Caco-2 (cell line): ENCODE results near the gene TNP1. TPM values are rescaled to one million over a fixed set of nuclear protein-coding genes. Genes with fewer than 3 reads are reported as not detected.

ENCODE experiments used
- BruUV-seq: library from RNA; stranded (reverse); fragments of 400-500 nt; replicated peaks from 2 replicates; lab custom pipeline; 2021; lab: Mats Ljungman, UMichigan
- CTCF ChIA-PET: fragments of 300-600 bp; sonication (Branson Sonifier 250); formaldehyde crosslinking; loops from one replicate; lab custom pipeline; 2022; ENCODE audit warnings: antibody characterized with exemption; lab: Charles Lee
- POLR2A ChIA-PET: fragments of 300-600 bp; sonication (Branson Sonifier 250); formaldehyde crosslinking; loops from one replicate; lab custom pipeline; 2022; ENCODE audit warnings: antibody characterized with exemption; lab: Charles Lee
- DNase-seq, 2 experiments: peaks; one replicate each; pipeline versions ENCODE4 v3.0.0 to v3.0.0-alpha.2; 2020 to 2022
- H3K27me3 ChIP-seq: replicated peaks from 2 replicates; pipeline ENCODE4 v1.6.0; 2011; ENCODE audit warnings: low read length; ENCODE audit not compliant: control insufficient read depth, insufficient read depth
- H3K36me3 ChIP-seq: 2 replicates; pipeline ENCODE4 v1.5.1; 2011; ENCODE audit warnings: low read length; ENCODE audit not compliant: control insufficient read depth, insufficient read depth
- H3K4me1 ChIP-seq: fragments of 250-450 bp; sonication (Bioruptor Pico); 2 replicates; pipeline ENCODE4 v1.5.1; 2020; ENCODE audit warnings: mild to moderate bottlenecking
- H3K4me3 ChIP-seq: 2 replicates; pipeline ENCODE4 v1.5.1; 2011; ENCODE audit warnings: low read depth, mild to moderate bottlenecking, control low read depth, low read length
- H3K9me3 ChIP-seq: fragments of 250-450 bp; sonication (Bioruptor Pico); 2 replicates; pipeline ENCODE4 v1.5.1; 2020; ENCODE audit warnings: mild to moderate bottlenecking, moderate library complexity
- H3K27ac Mint-ChIP-seq: one replicate; pipeline ENCODE4 v1.8.0; 2022; ENCODE audit warnings: mixed read lengths; ENCODE audit not compliant: unreplicated experiment
- H3K27me3 Mint-ChIP-seq: one replicate; pipeline ENCODE4 v1.8.0; 2022; ENCODE audit warnings: mixed read lengths; ENCODE audit not compliant: insufficient read depth, unreplicated experiment
- H3K36me3 Mint-ChIP-seq: one replicate; pipeline ENCODE4 v1.8.0; 2022; ENCODE audit warnings: mild to moderate bottlenecking, mixed read lengths; ENCODE audit not compliant: insufficient read depth, unreplicated experiment
- H3K4me1 Mint-ChIP-seq: one replicate; pipeline ENCODE4 v1.8.0; 2022; ENCODE audit warnings: low read depth, mixed read lengths; ENCODE audit not compliant: unreplicated experiment
- H3K4me3 Mint-ChIP-seq: one replicate; pipeline ENCODE4 v1.8.0; 2022; ENCODE audit warnings: mild to moderate bottlenecking, moderate library complexity, mixed read lengths; ENCODE audit not compliant: unreplicated experiment
- H3K9me3 Mint-ChIP-seq: one replicate; pipeline ENCODE4 v1.8.0; 2022; ENCODE audit warnings: mixed read lengths; ENCODE audit not compliant: unreplicated experiment
- CTCF ChIP-seq, 2 experiments: fragments of 200-600 bp in 1 of 2; IDR thresholded peaks; 1 replicate in 1 of 2; 2 replicates in 1 of 2; pipeline versions ENCODE4 v1.5.1 to v1.8.0; 2011 to 2022; ENCODE audit warnings: antibody characterized with exemption in 1 of 2, control low read depth in 1 of 2, inconsistent platforms in 1 of 2, low read depth in 1 of 2, low read length in 1 of 2, mild to moderate bottlenecking in 1 of 2, moderate library complexity in 1 of 2; ENCODE audit not compliant: insufficient read depth in 1 of 2, severe bottlenecking in 1 of 2, unreplicated experiment in 1 of 2
- intact Hi-C: fragments of 100-400 bp; cut with micrococcal nuclease; formaldehyde crosslinking; loops from one replicate; pipeline ENCODE4 v1.10.0; 2022; ENCODE audit not compliant: unreplicated experiment
- total RNA-seq: library from RNA; stranded (reverse); gene quantifications from 2 replicates; pipeline ENCODE4 v1.2.3, GENCODE V29; 2022

TNP1 gene
- total RNA-seq, 1 experiment from 2014 or later: not detected

GRCh38 chr2:216887138-216887537 lies 27.3 kb upstream of the TNP1 start:
- no TSS peak for BruUV-seq
- ChIA-PET CTCF (no interaction called here), POLR2A (no interaction called here)

GRCh38 chr2:216885117-216885553 lies 25.3 kb upstream of the TNP1 start:
- no peaks in the 10 kb centered on the region for H3K36me3 ChIP-seq
- H3K9me3 ChIP-seq: 0 out of 2 replicates have a peak, but pooled peaks cover 5% of the 10 kb centered on the region
- H3K4me3 ChIP-seq: no peak overlapping the region
- no peak for TF ChIP-seq CTCF (IDR thresholded peaks at IDR 0.05; ENCODE audit: insufficient read depth in 1 of 2, low read depth in 1 of 2, low read length in 1 of 2, severe bottlenecking in 1 of 2, unreplicated experiment in 1 of 2)
- intact Hi-C loops: no loop called here
- H3K36me3 Mint-ChIP-seq: no peaks in the 10 kb centered on the region
- no peak overlapping the region for H3K27ac Mint-ChIP-seq
- BruUV-seq: no TSS peak
- H3K9me3 Mint-ChIP-seq: no peaks in the 10 kb centered on the region
- no peaks in the 10 kb centered on the region for H3K4me1 ChIP-seq
- no peak overlapping the region for H3K4me3 Mint-ChIP-seq
- H3K4me1 Mint-ChIP-seq: no peaks in the 10 kb centered on the region
- no peaks in the 10 kb centered on the region for H3K27me3 ChIP-seq
- POLR2A ChIA-PET: no interaction called here
- CTCF ChIA-PET: no interaction called here
- H3K27me3 Mint-ChIP-seq: no peaks in the 10 kb centered on the region
- DNase-seq: no peak

More at GRCh38 chr2:216887138-216887537, 27.3 kb upstream of the TNP1 start:
- Mint-ChIP-seq H3K9me3 (no peaks in the 10 kb centered on the region), H3K27ac (no peak overlapping the region), H3K36me3 (no peaks in the 10 kb centered on the region), H3K27me3 (no peaks in the 10 kb centered on the region), H3K4me3 (no peak overlapping the region), H3K4me1 (no peaks in the 10 kb centered on the region)
- 0 out of 2 replicates have a peak, but pooled peaks cover 5% of the 10 kb centered on the region for H3K9me3 ChIP-seq
- no peak for DNase-seq
- TF ChIP-seq CTCF (IDR thresholded peaks at IDR 0.05; ENCODE audit: insufficient read depth in 1 of 2, low read depth in 1 of 2, low read length in 1 of 2, severe bottlenecking in 1 of 2, unreplicated experiment in 1 of 2): no peak
- intact Hi-C loops: no loop called here
- H3K4me1 ChIP-seq: no peaks in the 10 kb centered on the region
- H3K27me3 ChIP-seq: no peaks in the 10 kb centered on the region
- H3K4me3 ChIP-seq: no peak overlapping the region
- no peaks in the 10 kb centered on the region for H3K36me3 ChIP-seq

GRCh38 chr2:216884347-216884746 lies 24.5 kb upstream of the TNP1 start:
- H3K36me3 ChIP-seq: no peaks in the 10 kb centered on the region
- Mint-ChIP-seq H3K4me3 (no peak overlapping the region), H3K27ac (peak overlapping the region; percentile 51), H3K36me3 (no peaks in the 10 kb centered on the region), H3K27me3 (no peaks in the 10 kb centered on the region), H3K9me3 (no peaks in the 10 kb centered on the region), H3K4me1 (no peaks in the 10 kb centered on the region)
- H3K4me1 ChIP-seq: no peaks in the 10 kb centered on the region
- H3K4me3 ChIP-seq: no peak overlapping the region
- H3K27me3 ChIP-seq: no peaks in the 10 kb centered on the region
- CTCF ChIA-PET: no interaction called here
- 0 out of 2 replicates have a peak, but pooled peaks cover 5% of the 10 kb centered on the region for H3K9me3 ChIP-seq
- DNase-seq: no peak
- no TSS peak for BruUV-seq
- TF ChIP-seq CTCF (IDR thresholded peaks at IDR 0.05; ENCODE audit: insufficient read depth in 1 of 2, low read depth in 1 of 2, low read length in 1 of 2, severe bottlenecking in 1 of 2, unreplicated experiment in 1 of 2): no peak
- POLR2A ChIA-PET: no interaction called here
- intact Hi-C loops: no loop called here
